Upper lobe of left lung (tissue), 4 donors: ENCODE measurements around the gene ZNF488.

Experiments
- CTCF ChIP-seq, 6 experiments: fragments of 450-650 bp in 4 of 6; fragments of 200-600 bp in 2 of 6; sonication (generic) in 2 of 6; IDR thresholded peaks; one replicate each; pipeline ENCODE4 v1.5.1; 2016 to 2019; ENCODE audit warnings: antibody characterized with exemption in 6 of 6
- EP300 ChIP-seq, 4 donors: sonication (generic); formaldehyde crosslinking; IDR thresholded peaks; one replicate each; pipeline ENCODE4 v1.5.1; 2017; ENCODE audit warnings: antibody characterized with exemption in 4 of 4, control low read depth in 2 of 4
- POLR2A ChIP-seq, 4 donors: fragments of 450-650 bp; IDR thresholded peaks; one replicate each; pipeline ENCODE4 v1.5.1; 2016 to 2017; ENCODE audit warnings: antibody characterized with exemption in 4 of 4, mild to moderate bottlenecking in 2 of 4
- POLR2AphosphoS5 ChIP-seq, 2 donors: sonication (generic); formaldehyde crosslinking; IDR thresholded peaks; one replicate each; pipeline ENCODE4 v1.5.1; 2017; ENCODE audit warnings: antibody characterized with exemption in 2 of 2

GRCh38 chr10:47363781-47364180 is 20.3 kb downstream of the ZNF488 start:
- TF ChIP-seq CTCF (IDR thresholded peaks at IDR 0.05) (no peak), POLR2A (IDR thresholded peaks at IDR 0.05) (no peak), POLR2AphosphoS5 (IDR thresholded peaks at IDR 0.05) (no peak), EP300 (IDR thresholded peaks at IDR 0.05) (no peak)
